AG20443 (cell line): ENCODE data around the gene GAST.

ENCODE experiments used
- DNase-seq: peaks from one replicate; pipeline ENCODE4 v3.0.0; 2012; ENCODE audit warnings: low spot score, mixed read lengths

Gene GAST

DNA sequence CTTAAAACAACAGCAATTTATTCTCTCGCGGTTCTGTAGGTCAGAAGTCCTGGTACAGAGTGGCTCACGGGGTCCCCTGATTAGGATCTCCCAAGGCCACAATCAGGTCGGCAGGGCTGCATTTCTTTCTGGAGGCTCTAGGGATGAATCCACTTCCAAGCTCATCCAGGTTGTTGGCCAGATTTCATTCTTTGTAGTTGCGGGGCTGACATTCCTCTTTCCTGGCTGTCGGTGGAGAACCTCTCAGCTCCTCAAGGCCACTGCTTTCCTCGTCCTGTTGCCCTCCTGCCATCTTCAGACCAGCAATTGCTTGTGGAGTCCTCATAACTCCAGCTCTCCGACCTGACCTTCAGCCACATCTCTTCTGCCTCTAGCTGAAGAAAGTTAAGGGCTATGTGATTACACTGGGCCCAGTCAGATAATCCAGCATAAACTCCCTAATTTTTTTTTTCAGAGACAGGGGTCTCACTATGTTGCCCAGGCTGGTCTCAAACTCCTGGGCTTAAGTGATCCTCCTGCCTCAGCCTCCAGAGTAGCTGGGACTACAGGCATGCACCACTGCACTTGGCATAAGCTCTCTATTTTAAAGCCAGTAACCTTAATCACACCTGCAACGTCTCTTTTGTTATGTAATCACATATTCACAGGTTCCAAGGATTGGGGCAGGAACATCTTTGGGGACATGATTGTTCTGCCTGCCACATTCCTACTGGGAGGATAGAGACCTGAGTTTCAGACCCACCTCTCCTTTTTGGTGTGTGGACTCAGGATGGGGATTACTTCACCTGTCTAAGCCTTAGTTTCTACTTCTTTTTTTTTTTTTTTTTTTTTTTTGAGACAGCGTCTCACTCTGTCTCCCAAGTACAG lies 4.1 kb upstream of the GAST start:
- no peak for DNase-seq

GRCh38 chr17:41710472-41711090 lies 1.6 kb upstream of the GAST start:
- DNase-seq: peak; percentile 79

DNA sequence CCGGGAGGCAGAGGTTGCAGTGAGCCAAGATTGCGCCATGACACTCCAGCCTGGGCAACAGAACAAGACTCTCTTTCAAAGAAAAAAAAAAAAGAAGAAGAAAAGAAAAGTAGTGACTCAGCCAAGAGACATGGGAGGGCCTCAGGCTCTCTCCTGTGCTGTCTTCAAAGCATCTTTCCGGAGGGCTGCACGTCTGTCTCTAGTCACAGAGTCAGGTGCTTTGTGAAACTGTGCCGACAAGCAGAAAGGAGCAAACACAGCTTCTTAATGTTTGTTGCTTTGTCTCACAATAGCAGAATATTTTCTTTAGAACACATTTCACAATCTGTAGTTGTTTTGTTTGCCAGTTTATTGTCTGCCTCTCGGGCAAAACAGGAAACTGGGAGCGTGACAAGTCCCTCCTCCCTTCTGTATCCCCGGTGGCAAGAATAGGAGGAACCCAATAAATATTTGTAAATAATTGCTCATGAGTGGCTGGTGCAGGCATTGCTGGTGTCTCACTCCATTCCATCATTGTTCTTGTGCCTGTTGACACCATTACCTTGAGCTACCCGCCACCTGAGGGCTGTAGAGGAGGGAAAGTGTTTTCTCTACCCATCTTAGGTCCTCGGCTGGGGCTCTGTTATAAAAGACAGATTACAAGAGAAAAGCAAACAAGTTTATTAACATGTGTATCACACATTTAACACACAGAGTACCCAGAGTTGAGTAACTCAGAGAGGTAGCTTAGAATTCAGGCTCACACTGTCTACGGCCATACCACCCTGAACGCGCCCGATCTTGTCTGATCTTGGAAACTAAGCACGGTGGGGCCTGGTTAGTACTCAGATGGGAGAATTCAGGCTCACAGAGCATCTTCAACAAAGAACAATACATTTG lies 5.5 kb downstream of the GAST start:
- DNase-seq: peak; percentile 63

DNA sequence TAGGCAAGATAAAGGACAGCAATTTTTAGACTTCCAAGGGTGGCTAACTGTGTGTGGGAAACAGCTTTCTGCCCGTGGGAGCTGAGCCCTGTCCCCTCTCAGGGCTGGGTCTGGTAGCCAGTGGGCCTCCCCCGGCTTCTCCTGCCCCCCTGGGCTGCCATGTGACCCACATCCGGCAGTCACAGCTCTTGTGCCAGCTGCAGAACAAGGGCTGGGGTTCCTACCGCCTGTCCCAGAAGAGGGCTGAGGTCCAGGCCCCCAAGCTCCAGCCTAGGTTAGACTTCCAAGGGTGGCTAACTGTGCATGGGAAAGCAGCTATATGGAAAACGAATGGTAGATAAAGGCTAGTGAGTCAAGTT lies 6.1 kb downstream of the GAST start:
- DNase-seq: no peak

DNA sequence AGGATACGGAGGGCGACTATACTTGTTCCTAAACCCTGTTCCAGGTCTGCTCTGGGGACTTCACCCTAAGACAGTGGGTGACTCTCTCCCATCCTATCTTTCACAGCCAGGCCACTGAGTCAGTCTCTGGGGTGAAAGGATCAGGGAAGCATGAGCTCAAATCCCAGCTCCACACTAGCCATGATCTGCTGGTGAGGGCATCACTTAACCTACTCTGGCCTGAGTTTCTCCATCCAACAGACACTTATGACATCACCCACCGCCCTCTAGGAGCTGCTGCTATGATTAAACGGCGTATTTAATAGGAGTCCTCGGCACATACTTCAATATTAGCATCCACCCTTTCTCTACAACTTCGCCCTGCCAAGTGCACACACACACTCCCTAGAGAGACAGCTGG lies 10.1 kb downstream of the GAST start:
- no peak for DNase-seq

GRCh38 chr17:41723801-41724475 lies 11.8 kb downstream of the GAST start:
- no peak for DNase-seq

DNA sequence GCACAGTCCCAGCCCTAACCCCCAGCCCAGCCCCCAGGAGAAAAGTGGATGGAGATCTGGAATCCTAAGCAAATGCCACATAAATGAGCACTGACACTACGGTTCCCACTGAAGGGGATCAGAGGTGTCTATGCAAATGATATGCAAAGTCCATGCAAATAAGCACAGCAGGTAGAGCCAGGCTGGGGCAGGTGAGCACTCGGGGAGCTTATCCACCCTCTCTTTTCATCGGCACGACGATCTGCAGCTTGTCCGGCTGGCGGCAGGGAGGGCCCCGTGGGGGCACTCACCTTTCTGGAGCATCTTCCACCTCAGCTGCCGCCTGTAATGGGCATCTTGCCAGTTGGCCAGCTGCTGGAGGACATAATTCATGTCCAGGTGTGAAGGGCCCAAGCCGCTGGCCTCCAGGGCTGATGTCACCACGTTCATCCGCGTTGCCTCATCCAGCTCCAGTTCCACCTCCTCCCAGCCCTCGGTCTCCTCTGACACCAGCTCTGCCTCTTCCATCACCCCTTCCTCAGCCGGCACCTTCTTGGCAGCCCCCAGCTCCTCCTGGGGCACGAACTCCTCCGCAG lies 12.4 kb downstream of the GAST start:
- DNase-seq: no peak

GRCh38 chr17:41725134-41725533 lies 13.0 kb downstream of the GAST start:
- DNase-seq: no peak

DNA sequence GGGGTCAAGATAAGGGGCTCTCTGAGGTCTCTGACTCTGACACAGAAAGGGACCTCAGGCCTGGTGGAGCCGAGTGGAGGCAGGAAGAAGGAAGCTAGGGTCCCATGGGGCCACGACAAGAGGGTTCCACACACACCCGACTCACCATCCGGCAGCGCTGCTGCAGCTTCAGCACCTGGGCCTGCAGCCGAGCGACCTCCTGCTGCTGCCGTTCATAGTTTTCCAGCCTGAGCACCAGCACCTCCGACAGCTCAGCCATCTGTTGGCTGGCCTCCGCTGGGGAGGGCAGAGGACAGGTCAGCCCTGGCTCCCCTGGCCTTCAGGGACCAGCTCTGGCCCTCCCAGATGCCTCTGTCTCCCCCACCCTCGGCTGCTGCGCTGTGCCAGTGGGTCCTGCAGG lies 15.9 kb downstream of the GAST start:
- no peak for DNase-seq

DNA sequence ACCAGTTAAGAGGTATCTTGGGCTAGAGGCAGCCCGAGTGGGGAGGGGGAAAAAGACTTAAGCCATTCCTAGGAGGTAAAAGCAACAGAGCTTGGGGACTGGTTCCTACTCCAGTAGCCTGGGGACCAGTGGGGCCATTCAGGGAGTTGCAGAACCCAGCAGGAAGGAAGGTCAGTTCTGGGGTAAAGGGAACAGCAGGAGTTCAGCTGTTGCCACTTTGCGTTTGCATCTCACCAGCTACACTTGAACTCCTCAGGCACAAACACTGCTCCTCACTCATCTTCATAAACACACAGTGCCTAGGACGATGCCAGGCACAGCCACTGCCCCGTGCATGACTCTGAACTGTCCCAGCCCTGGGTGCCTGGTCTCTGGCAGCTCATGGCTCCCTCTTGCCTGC lies 18.3 kb downstream of the GAST start:
- no peak for DNase-seq

DNA sequence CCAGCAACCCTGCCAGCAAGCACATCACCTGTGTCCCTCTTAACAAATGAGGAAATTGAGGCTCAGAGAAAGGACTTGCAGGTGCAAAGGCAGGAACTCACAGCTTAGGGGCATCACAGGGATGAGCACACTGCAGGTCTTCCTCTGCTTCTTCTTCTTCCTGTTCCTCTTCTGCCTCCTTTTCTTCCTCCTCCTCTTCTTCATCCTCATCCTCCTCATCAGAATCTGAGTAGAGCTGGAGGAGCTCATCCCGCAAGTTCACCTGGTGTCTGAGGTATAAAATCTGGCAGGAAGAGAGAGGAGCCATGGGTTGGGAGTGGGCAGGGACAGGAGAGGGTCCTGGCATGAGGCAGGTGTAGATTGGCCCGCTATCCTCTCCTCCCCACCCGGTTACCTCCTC lies 19.7 kb downstream of the GAST start:
- DNase-seq: no peak

DNA sequence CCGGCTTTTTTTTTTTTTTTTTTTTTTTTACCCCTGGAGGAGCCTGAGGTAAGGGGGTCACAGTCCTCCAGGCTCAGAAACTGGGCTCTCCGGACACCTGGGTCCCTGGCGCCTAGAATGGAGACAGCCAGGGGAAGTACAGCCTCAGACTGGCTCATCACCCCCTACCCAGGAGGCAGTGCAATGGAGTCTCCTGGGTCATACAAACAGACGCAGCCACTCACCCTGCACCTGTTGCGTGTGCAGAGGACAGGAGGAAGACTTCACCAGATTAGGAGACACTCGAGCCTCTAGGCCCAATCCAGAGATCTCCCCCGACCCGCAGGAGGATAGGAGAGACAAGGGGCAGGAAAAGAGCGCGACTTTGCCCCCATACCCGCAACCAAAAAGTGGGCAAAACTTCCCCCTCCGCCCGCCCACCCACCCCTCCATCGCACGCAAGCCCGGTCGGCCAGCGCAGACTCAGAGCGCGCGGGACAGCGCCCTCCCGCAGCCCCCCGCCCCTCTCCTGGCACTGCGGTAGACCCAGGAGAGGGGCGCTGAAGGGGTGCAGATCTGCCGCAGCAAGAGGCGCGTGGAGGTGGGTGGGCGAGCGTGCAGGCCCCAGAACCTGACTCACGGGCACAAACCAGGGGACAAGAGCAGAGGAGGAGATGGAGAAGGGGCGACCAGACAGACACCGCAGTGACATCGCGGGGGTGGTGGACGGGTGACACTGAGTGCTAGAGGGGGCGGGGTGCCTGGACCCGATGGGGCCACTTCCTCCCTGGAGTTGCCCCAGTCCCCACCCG lies 21.4 kb downstream of the GAST start:
- DNase-seq: no peak

DNA sequence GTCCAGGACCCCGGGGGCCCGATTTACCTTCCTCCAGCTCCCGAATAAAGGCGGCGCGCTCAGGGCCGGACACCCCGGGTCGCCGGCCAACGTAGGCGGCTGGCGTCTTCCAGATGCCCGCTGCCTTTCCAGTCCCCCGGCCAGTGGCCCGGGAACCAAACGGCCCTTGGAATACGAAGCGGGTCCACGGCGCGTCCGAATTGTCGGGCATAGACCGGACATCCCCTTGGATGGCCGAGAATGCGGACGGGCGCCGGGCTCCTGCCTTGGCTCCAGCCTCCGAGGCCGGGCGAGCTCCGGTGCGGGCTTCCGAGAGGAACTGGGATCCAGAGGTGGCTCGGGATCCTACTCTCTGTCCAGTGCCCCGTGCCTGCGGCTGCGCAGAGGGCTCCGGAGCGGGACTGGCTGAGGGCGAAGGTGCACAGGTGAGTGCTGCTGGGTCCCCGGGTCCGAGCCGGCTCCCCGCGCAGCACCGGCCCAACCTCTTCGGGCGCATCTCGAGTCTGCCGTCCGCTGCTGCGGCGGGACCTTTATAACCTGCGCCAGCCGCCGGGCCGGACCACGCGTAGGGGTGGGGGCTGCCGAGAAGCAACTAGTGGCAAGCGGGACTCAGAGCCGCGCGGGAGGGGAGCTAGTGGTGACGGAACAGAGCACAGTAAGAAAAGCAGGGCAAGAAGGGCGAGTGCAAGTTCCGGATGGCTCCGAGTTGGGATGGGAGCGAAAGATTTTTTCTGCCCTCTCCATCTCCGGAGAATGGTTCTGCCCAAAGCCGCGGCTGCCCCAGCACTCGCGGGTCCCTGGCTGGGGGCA lies 22.2 kb downstream of the GAST start, which contains the start of gene HAP1:
Gene HAP1, minus strand, starts transcription at position 505 of the 810 bp plus-strand sequence. Its CDS starts 9 bp downstream, at position 496.
- peak; percentile 59 for DNase-seq

DNA sequence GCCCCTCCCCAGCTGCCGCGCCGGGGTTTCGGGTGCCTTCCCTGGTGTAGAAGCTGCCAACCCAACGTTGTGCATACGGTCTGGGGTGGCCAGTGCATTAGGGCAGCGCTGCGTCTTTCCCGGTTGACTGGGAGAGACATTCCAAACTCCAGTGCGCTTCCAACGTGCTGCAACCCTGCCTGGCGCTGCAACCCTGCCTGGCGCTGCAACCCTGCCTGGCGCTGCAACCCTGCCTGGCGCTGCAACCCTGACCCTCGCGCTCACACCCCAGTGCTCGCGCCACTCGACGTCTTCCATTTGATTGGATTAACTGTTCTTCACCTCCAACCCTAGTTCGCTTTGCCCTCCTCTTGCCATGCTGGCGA lies 22.8 kb downstream of the GAST start:
- no peak for DNase-seq

DNA sequence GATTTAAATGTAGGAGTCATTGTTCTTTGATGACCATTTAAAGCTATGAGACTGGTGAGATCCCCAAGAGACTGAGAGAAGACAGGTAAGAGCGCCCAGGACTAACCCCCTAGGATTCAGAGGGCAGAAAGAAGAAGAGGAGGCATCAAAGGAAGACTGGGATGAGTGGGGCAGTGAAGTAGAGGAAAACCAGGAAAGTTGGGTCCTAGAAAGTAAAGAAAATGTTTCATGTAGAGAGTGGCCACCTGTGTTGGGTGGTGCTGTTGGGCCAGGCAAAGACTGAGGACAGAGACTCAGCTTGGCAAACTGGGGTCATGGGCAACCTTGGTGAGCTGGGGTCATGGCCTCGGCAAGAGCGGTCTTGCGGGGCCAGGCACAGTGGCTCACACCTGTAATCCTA lies 23.6 kb downstream of the GAST start:
- no peak for DNase-seq

- no peak for DNase-seq
Observed at GRCh38 chr17:41736983-41737679, 25.0 kb downstream of the GAST start.

- DNase-seq: no peak
Observed at GRCh38 chr17:41737680-41738023, 25.5 kb downstream of the GAST start.

GRCh38 chr17:41738077-41738800 lies 26.1 kb downstream of the GAST start:
- DNase-seq: peak; percentile 91

- DNase-seq: no peak
Observed at GRCh38 chr17:41738801-41739112, 26.6 kb downstream of the GAST start.
